ENCODE measurements around the gene ADGRG1.
A peak's percentile ranks its signal among the peaks of the same experiment; 100 is the strongest.

DNA sequence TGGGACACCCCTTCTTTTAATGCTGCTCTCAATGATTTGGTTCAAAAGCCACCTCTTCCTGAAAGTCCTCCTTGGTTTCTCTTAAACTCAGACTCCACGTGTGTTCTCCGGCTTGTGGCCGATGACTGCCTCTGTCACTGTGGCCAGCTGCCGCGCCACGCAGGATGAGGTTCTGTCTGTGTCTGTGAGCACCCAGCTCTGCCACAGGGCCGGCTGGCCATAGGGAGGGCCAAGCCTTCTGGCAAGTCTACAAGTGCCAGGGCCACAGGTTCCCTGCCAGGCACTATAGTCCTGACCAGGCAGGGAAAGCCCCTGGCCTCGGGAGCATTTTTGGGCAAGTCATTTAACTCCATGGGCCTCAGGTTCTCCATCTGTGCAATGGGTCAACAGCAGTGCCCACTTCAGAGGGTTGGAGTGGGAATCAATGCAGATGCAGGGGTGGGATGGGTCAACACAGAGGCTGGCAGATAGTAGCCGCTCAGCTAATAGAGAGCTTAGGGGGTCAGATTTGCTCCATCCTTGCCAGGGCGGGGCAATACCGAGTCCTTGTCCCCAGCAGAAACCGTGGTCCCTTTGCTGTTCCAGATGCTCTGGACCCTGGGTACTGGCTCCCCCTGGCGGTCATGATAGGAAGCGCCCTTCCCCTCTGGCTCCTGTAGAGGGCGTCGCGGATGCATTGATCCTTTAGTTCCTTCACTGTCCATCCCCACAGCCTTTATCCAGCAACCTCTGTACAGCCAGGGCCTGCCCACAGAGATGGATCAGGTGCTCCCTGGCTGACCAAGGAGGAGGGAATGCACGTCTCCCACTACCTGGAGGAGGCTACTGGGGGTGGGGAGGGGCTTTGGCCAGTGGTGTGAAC is 20.4 kb downstream of the ADGRG1 start:
- peak in 1 of 2 donors; percentile 33 for TF ChIP-seq POLR2A (IDR thresholded peaks at IDR 0.05)
- TF ChIP-seq, protein P1, sequence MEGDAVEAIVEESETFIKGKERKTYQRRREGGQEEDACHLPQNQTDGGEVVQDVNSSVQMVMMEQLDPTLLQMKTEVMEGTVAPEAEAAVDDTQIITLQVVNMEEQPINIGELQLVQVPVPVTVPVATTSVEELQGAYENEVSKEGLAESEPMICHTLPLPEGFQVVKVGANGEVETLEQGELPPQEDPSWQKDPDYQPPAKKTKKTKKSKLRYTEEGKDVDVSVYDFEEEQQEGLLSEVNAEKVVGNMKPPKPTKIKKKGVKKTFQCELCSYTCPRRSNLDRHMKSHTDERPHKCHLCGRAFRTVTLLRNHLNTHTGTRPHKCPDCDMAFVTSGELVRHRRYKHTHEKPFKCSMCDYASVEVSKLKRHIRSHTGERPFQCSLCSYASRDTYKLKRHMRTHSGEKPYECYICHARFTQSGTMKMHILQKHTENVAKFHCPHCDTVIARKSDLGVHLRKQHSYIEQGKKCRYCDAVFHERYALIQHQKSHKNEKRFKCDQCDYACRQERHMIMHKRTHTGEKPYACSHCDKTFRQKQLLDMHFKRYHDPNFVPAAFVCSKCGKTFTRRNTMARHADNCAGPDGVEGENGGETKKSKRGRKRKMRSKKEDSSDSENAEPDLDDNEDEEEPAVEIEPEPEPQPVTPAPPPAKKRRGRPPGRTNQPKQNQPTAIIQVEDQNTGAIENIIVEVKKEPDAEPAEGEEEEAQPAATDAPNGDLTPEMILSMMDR (IDR thresholded peaks at IDR 0.05): peak; percentile 100
